ENCODE results near the gene KCNK3.

The KCNK3 gene

GRCh38 chr2:26706093-26706492 lies 13.6 kb downstream of the KCNK3 start:
- H3K4me3 ChIP-seq (ENCODE audit: low read depth, low read length), result no peak overlapping the region
- no peak for TF ChIP-seq CTCF (IDR thresholded peaks at IDR 0.05; ENCODE audit: control insufficient read depth, extremely low read depth, insufficient read depth)
- DNase-seq (ENCODE audit: low read depth), result no peak

- H3K4me3 ChIP-seq (ENCODE audit: low read depth, low read length), result no peak overlapping the region
- TF ChIP-seq CTCF (IDR thresholded peaks at IDR 0.05; ENCODE audit: control insufficient read depth, extremely low read depth, insufficient read depth), result no peak
- DNase-seq (ENCODE audit: low read depth), result no peak
Observed at GRCh38 chr2:26706616-26707473, 14.3 kb downstream of the KCNK3 start.

- DNase-seq (ENCODE audit: low read depth), result no peak
- no peak for TF ChIP-seq CTCF (IDR thresholded peaks at IDR 0.05; ENCODE audit: control insufficient read depth, extremely low read depth, insufficient read depth)
- no peak overlapping the region for H3K4me3 ChIP-seq (ENCODE audit: low read depth, low read length)
Observed at GRCh38 chr2:26707747-26708146, 15.2 kb downstream of the KCNK3 start.

- no peak for DNase-seq (ENCODE audit: low read depth)
- no peak overlapping the region for H3K4me3 ChIP-seq (ENCODE audit: low read depth, low read length)
- no peak for TF ChIP-seq CTCF (IDR thresholded peaks at IDR 0.05; ENCODE audit: control insufficient read depth, extremely low read depth, insufficient read depth)
Observed at GRCh38 chr2:26708457-26708856, 15.9 kb downstream of the KCNK3 start.

GRCh38 chr2:26709323-26710110 lies 17.0 kb downstream of the KCNK3 start:
- no peak for TF ChIP-seq CTCF (IDR thresholded peaks at IDR 0.05; ENCODE audit: control insufficient read depth, extremely low read depth, insufficient read depth)
- DNase-seq (ENCODE audit: low read depth), result no peak

GRCh38 chr2:26710145-26710544 lies 17.6 kb downstream of the KCNK3 start:
- DNase-seq (ENCODE audit: low read depth), result no peak
- no peak for TF ChIP-seq CTCF (IDR thresholded peaks at IDR 0.05; ENCODE audit: control insufficient read depth, extremely low read depth, insufficient read depth)
- H3K4me3 ChIP-seq (ENCODE audit: low read depth, low read length), result no peak overlapping the region

More at GRCh38 chr2:26709323-26710110, 17.0 kb downstream of the KCNK3 start:
- H3K4me3 ChIP-seq (ENCODE audit: low read depth, low read length), result no peak overlapping the region
